ENCODE data around the gene GNG2. TPM values are rescaled to one million over a fixed set of nuclear protein-coding genes. Genes with fewer than 3 reads are reported as not detected.

Gene GNG2
- total RNA-seq, 3 donors from 2014 or later: 12.1 to 106 (median 15.1) TPM

GRCh38 chr14:51942971-51943370, 82.6 kb downstream of the GNG2 start:
- TF ChIP-seq POLR2A (IDR thresholded peaks at IDR 0.05): no peak
- TF ChIP-seq POLR2AphosphoS5 (IDR thresholded peaks at IDR 0.05): no peak
- no peak for TF ChIP-seq CTCF (IDR thresholded peaks at IDR 0.05)
- Histone ChIP-seq H3K27ac (no peak overlapping the region), H3K36me3 (no peaks in the 10 kb centered on the region), H3K9me3 (peaks cover 0 to 4% of the 10 kb centered on the region in 2 donors), H3K4me3 (no peak overlapping the region), H3K27me3 (no peaks in the 10 kb centered on the region), H3K4me1 (no peaks in the 10 kb centered on the region)
- no peak for DNase-seq (ENCODE audit: low spot score in 2 of 2)
- intact Hi-C loops (cut with DNase I; ENCODE audit: low total_unique reads): no loop called here

- no peaks in the 10 kb centered on the region for H3K4me1 ChIP-seq
- H3K27ac ChIP-seq: no peak overlapping the region
- no peaks in the 10 kb centered on the region for H3K36me3 ChIP-seq
- intact Hi-C loops (cut with DNase I; ENCODE audit: low total_unique reads): loop anchor here (10.0 kb wide), 1 partner anchor 1575 kb away; no protein-coding TSS in a partner anchor
- no peak overlapping the region for H3K4me3 ChIP-seq
- peaks cover 0 to 6% of the 10 kb centered on the region in 2 donors for H3K9me3 ChIP-seq
- no peak for DNase-seq (ENCODE audit: low spot score in 2 of 2)
- no peaks in the 10 kb centered on the region for H3K27me3 ChIP-seq
- no peak for TF ChIP-seq POLR2A (IDR thresholded peaks at IDR 0.05)
- TF ChIP-seq POLR2AphosphoS5 (IDR thresholded peaks at IDR 0.05): no peak
- TF ChIP-seq CTCF (IDR thresholded peaks at IDR 0.05): no peak
Observed at GRCh38 chr14:51950007-51950406, 89.6 kb downstream of the GNG2 start.

- DNase-seq (ENCODE audit: low spot score in 2 of 2): no peak
Observed at GRCh38 chr14:51951656-51952055, 91.2 kb downstream of the GNG2 start.

GRCh38 chr14:51954031-51954430, 93.6 kb downstream of the GNG2 start:
- intact Hi-C loops (cut with DNase I; ENCODE audit: low total_unique reads): loop anchor here (10.0 kb wide), 1 partner anchor 1571 kb away; no protein-coding TSS in a partner anchor
- DNase-seq (ENCODE audit: low spot score in 2 of 2): no peak
- no peak for TF ChIP-seq CTCF (IDR thresholded peaks at IDR 0.05)
- TF ChIP-seq POLR2AphosphoS5 (IDR thresholded peaks at IDR 0.05): no peak
- no peak for TF ChIP-seq POLR2A (IDR thresholded peaks at IDR 0.05)
- Histone ChIP-seq H3K27ac (no peak overlapping the region), H3K9me3 (peaks cover 6 to 11% of the 10 kb centered on the region in 2 donors), H3K36me3 (no peaks in the 10 kb centered on the region), H3K27me3 (no peaks in the 10 kb centered on the region), H3K4me1 (no peaks in the 10 kb centered on the region), H3K4me3 (no peak overlapping the region)

More at GRCh38 chr14:51951656-51952055, 91.2 kb downstream of the GNG2 start:
- H3K4me3 ChIP-seq: no peak overlapping the region
- H3K9me3 ChIP-seq: peaks cover 0 to 6% of the 10 kb centered on the region in 2 donors
- TF ChIP-seq POLR2AphosphoS5 (IDR thresholded peaks at IDR 0.05) (no peak), CTCF (IDR thresholded peaks at IDR 0.05) (no peak), POLR2A (IDR thresholded peaks at IDR 0.05) (no peak)
- H3K27ac ChIP-seq: no peak overlapping the region
- intact Hi-C loops (cut with DNase I; ENCODE audit: low total_unique reads): loop anchor here (10.0 kb wide), 1 partner anchor 1573 kb away; no protein-coding TSS in a partner anchor
- H3K4me1 ChIP-seq: no peaks in the 10 kb centered on the region
- H3K36me3 ChIP-seq: no peaks in the 10 kb centered on the region
- H3K27me3 ChIP-seq: no peaks in the 10 kb centered on the region

GRCh38 chr14:51954657-51955056, 94.2 kb downstream of the GNG2 start:
- intact Hi-C loops (cut with DNase I; ENCODE audit: low total_unique reads): loop anchor here (10.0 kb wide), 1 partner anchor 1570 kb away; no protein-coding TSS in a partner anchor
- H3K9me3 ChIP-seq: peaks cover 6 to 11% of the 10 kb centered on the region in 2 donors
- no peaks in the 10 kb centered on the region for H3K4me1 ChIP-seq
- H3K4me3 ChIP-seq: no peak overlapping the region
- DNase-seq (ENCODE audit: low spot score in 2 of 2): no peak
- TF ChIP-seq CTCF (IDR thresholded peaks at IDR 0.05) (no peak), POLR2AphosphoS5 (IDR thresholded peaks at IDR 0.05) (no peak), POLR2A (IDR thresholded peaks at IDR 0.05) (no peak)
- no peak overlapping the region for H3K27ac ChIP-seq
- no peaks in the 10 kb centered on the region for H3K36me3 ChIP-seq
- no peaks in the 10 kb centered on the region for H3K27me3 ChIP-seq
